ENCODE data around the gene CCER1.

GRCh38 chr12:90964616-90965015 lies 9.6 kb upstream of the CCER1 start:
- TF ChIP-seq CTCF (IDR thresholded peaks at IDR 0.05) (no peak), POLR2A (IDR thresholded peaks at IDR 0.05) (no peak)

Data from heart left ventricle (tissue), 13 donors.